Right atrium auricular region (tissue), 2 donors: ENCODE results near the gene KIF23. TPM values are rescaled to one million over a fixed set of nuclear protein-coding genes. Genes with fewer than 3 reads are reported as not detected.

Experiments
- DNase-seq: peaks from one replicate; pipeline ENCODE4 v3.0.0-alpha.2; 2019; ENCODE audit warnings: low spot score
- H3K27ac ChIP-seq, 2 donors: fragments of 200-600 bp; sonication (generic); 1 replicate in 1 of 2; 2 replicates in 1 of 2; pipeline ENCODE4 v1.5.1; 2016 to 2019
- H3K27me3 ChIP-seq, 2 donors: fragments of 200-600 bp; sonication (generic); one replicate each; pipeline versions ENCODE4 v1.5.1 to v1.6.0; 2017 to 2019
- H3K36me3 ChIP-seq: fragments of 200-600 bp; sonication (generic); one replicate; pipeline ENCODE4 v1.5.1; 2016
- H3K4me1 ChIP-seq, 2 donors: fragments of 200-600 bp; sonication (generic); one replicate each; pipeline versions ENCODE4 v1.5.1 to v1.6.0; 2017 to 2019
- H3K4me3 ChIP-seq, 2 donors: fragments of 200-600 bp; sonication (generic); 1 replicate in 1 of 2; 2 replicates in 1 of 2; pipeline ENCODE4 v1.5.1; 2017 to 2019; ENCODE audit warnings: mild to moderate bottlenecking in 1 of 2, moderate library complexity in 1 of 2
- H3K9me3 ChIP-seq, 2 donors: fragments of 200-600 bp; sonication (generic); one replicate each; pipeline ENCODE4 v1.5.1; 2019
- CTCF ChIP-seq, 2 donors: fragments of 200-600 bp; sonication (generic); IDR thresholded peaks; one replicate each; pipeline ENCODE4 v1.5.1; 2019; ENCODE audit warnings: antibody characterized with exemption in 2 of 2
- total RNA-seq, 2 donors: library from RNA; depleted of rRNA; stranded (reverse); fragments of >200 nt; gene quantifications; one replicate each; pipeline ENCODE4 v1.1.0, GENCODE V29; 2016

The KIF23 gene
- total RNA-seq, result 1 to 10 TPM; 1.3 to 3.6 TPM

- H3K4me1 ChIP-seq, result peaks cover 0 to 14% of the 10 kb centered on the region in 2 donors
- TF ChIP-seq CTCF (IDR thresholded peaks at IDR 0.05), result no peak
Measured at GRCh38 chr15:69413822-69414700, at the start of gene KIF23. TSS of gene KIF23 (plus strand) at chr15:69414349. CDS start at chr15:69414466, 117 bp downstream.

DNA sequence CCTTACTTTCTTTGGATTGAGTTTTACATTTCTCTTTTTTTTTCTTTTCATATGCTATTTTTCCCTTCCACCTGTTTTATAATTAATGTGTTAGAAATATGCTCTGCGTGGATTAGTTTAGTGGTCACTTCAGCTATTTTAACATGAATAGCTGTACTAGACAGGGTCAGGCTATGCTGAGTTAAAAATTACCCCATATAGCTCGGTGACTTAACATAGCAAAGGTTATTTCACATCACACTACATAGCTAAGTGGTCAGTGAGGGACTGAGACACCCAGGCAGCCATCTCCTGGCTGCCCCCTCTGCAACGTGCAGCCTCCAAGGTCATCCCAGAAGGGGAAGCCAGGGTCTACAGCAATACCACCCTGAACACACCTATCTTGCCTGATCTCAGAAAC is 46.9 kb upstream of the KIF23 start:
- Histone ChIP-seq H3K9me3 (no peaks in the 10 kb centered on the region), H3K4me3 (no peak overlapping the region)
- no peak for DNase-seq

More at GRCh38 chr15:69413822-69414700, at the start of gene KIF23:
- H3K36me3 ChIP-seq, result no peaks in the 10 kb centered on the region
- H3K27me3 ChIP-seq, result no peaks in the 10 kb centered on the region
- peak; percentile 80 for DNase-seq
- peak within 1 kb of the TSS; percentile 52 to 90 for H3K4me3 ChIP-seq
- H3K27ac ChIP-seq, result peak within 1 kb of the TSS in 1 of 2 donors; percentile 56
- H3K9me3 ChIP-seq, result no peaks in the 10 kb centered on the region

DNA sequence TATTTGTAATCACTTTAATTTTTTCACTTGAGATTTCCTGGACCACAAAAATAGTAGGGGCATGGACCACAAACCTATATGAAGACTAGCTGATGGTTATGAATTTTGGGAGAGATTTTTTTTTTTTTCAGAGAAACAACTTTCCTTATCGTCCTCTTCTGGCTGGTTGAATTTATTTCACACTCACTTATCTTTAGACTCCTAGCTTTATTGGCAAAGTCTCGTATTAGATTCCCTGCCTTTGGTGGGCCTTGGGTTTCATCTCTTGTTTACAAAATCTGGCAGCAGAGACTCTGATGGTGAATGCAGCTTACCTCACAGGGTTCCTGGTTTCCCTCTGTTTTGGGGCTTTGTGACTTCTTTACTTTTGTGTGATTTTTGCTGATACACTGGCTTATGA is 44.5 kb upstream of the KIF23 start:
- Histone ChIP-seq H3K36me3 (no peaks in the 10 kb centered on the region), H3K9me3 (no peaks in the 10 kb centered on the region), H3K4me3 (no peak overlapping the region), H3K27me3 (no peaks in the 10 kb centered on the region), H3K27ac (no peak overlapping the region), H3K4me1 (no peaks in the 10 kb centered on the region)
- no peak for TF ChIP-seq CTCF (IDR thresholded peaks at IDR 0.05)
- DNase-seq, result no peak

More for the DNA sequence above, 46.9 kb upstream of the KIF23 start:
- Histone ChIP-seq H3K36me3 (no peaks in the 10 kb centered on the region), H3K27me3 (no peaks in the 10 kb centered on the region), H3K27ac (no peak overlapping the region), H3K4me1 (no peaks in the 10 kb centered on the region)
- TF ChIP-seq CTCF (IDR thresholded peaks at IDR 0.05), result no peak

DNA sequence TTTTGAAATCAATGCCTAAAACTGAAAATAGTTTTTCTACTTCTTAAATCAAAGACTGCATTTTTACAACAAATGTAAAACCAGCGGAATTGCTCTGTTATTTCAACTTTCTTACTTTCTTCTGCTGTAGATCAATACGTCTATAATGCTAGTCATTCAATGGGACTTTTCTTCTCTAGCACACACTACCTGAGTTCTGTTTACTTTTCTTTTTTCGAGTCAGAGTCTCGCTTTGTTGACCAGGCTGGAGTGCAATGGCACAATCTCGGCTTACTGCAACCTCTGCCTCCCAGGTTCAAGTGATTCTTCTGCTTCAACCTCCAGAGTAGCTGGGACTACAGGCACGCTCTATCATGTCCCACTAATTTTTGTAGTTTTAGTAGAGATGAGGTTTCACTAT is 40.7 kb upstream of the KIF23 start:
- Histone ChIP-seq H3K4me1 (no peaks in the 10 kb centered on the region), H3K36me3 (no peaks in the 10 kb centered on the region), H3K27me3 (no peaks in the 10 kb centered on the region), H3K4me3 (no peak overlapping the region), H3K27ac (no peak overlapping the region), H3K9me3 (no peaks in the 10 kb centered on the region)
- DNase-seq, result no peak
- no peak for TF ChIP-seq CTCF (IDR thresholded peaks at IDR 0.05)

GRCh38 chr15:69375151-69375790 is 38.9 kb upstream of the KIF23 start:
- H3K27me3 ChIP-seq, result no peaks in the 10 kb centered on the region
- no peak for DNase-seq
- no peaks in the 10 kb centered on the region for H3K36me3 ChIP-seq
- TF ChIP-seq CTCF (IDR thresholded peaks at IDR 0.05), result no peak
- no peaks in the 10 kb centered on the region for H3K9me3 ChIP-seq
- no peak overlapping the region for H3K4me3 ChIP-seq
- no peak overlapping the region for H3K27ac ChIP-seq
- no peaks in the 10 kb centered on the region for H3K4me1 ChIP-seq
